Lower leg skin (tissue), 4 donors: ENCODE results near the gene OR13C8. TPM values are rescaled to one million over a fixed set of nuclear protein-coding genes. Genes with fewer than 3 reads are reported as not detected.
"Not testable (repeated sequence)": the region's sequence is repeated elsewhere in the genome, so short reads cannot be mapped to it uniquely, and the experiment has no call there.

Source experiments
- DNase-seq, 2 donors: peaks; one replicate each; pipeline ENCODE4 v3.0.0-alpha.2; 2019; ENCODE audit warnings: low spot score in 2 of 2
- H3K4me3 ChIP-seq: fragments of 200-600 bp; sonication (generic); 2 replicates; pipeline ENCODE4 v1.5.1; 2017; ENCODE audit warnings: mild to moderate bottlenecking, low read depth; ENCODE audit not compliant: poor library complexity, severe bottlenecking
- CTCF ChIP-seq, 3 donors: fragments of 450-650 bp; IDR thresholded peaks; one replicate each; pipeline ENCODE4 v1.5.1; 2016; ENCODE audit warnings: antibody characterized with exemption in 3 of 3, mild to moderate bottlenecking in 3 of 3, moderate library complexity in 2 of 3
- POLR2A ChIP-seq, 2 donors: fragments of 450-650 bp; IDR thresholded peaks; one replicate each; pipeline ENCODE4 v1.6.1; 2016 to 2017; ENCODE audit warnings: antibody characterized with exemption in 2 of 2, mild to moderate bottlenecking in 1 of 2, moderate library complexity in 1 of 2
- WGBS, 2 donors: methylation state at CpG; one replicate each; pipeline ENCODE4 v1.1.5; 2018; 5-methylcytosine and 5-hydroxymethylcytosine counted together
- intact Hi-C: fragments of 100-400 bp; cut with DNase I; formaldehyde crosslinking; loops from one replicate; pipeline ENCODE4 v1.15.0; 2023; ENCODE audit warnings: low total_unique reads
- total RNA-seq, 4 donors: library from RNA; depleted of rRNA; stranded (reverse); fragments of >200 nt; gene quantifications; one replicate each; pipeline ENCODE4 v1.1.0, GENCODE V29; 2016

OR13C8 gene
- total RNA-seq, 4 donors from 2014 or later, result not detected

DNA sequence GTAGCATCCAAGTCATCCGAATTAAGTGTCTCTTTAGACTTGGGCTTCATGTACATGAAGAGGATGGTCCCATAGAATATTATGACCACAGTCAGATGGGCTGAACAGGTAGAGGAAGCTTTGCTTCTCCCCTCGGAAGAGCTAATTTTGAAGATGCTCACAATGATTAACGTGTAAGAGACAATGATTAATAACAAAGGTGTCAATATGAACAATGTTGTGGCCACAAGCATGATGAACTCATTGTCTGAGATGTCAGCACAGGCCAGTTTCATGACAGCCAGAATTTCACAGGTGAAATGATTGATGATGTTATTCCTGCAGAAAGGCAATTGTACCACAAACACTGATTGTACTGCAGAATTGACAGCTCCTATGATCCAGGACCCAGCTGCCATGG lies 35.8 kb downstream of the OR13C8 start:
- TF ChIP-seq CTCF (IDR thresholded peaks at IDR 0.05) (no peak), POLR2A (IDR thresholded peaks at IDR 0.05) (no peak)
- 65 to 73% methylated on average over 3 of the region's 3 CpGs for WGBS, 2 donors
- H3K4me3 ChIP-seq, result no peak overlapping the region
- no peak for DNase-seq
- intact Hi-C loops, result no loop called here

- intact Hi-C loops, DNase-seq, H3K4me3 ChIP-seq: not testable (repeated sequence)
- WGBS, 2 donors, result 81 to 82% methylated on average over 1 of the region's 1 CpG
Measured at GRCh38 chr9:104605527-104605926, 36.6 kb downstream of the OR13C8 start, which contains the start of gene OR13C2. Gene OR13C2 (minus strand): TSS chr9:104605627. CDS start chr9:104605627, 0 bp downstream.

- no peak for TF ChIP-seq POLR2A (IDR thresholded peaks at IDR 0.05)
- no peak for TF ChIP-seq CTCF (IDR thresholded peaks at IDR 0.05)
- DNase-seq, result no peak
- intact Hi-C loops, result no loop called here
- 54 to 68% methylated on average over 2 of the region's 2 CpGs for WGBS, 2 donors
- no peak overlapping the region for H3K4me3 ChIP-seq
Measured at GRCh38 chr9:104606152-104606551, 37.2 kb downstream of the OR13C8 start.

DNA sequence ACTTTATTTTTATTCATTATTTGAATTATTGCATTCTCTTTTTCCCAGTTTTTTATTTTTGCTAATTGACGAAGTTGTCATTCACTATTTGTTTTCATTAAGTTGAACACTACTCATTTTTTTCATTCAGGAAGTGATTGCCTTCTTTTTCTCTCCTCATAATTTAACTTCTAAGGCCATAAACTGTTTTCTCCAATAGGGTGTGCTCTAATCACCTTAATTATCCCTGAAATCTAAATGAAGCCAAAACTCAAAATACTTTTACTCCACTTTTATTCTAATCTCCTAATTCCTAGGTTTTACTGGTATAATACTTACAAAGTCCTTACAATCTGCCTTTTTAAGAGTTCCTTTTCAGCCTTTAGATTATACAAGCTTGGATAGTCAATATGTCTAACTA lies 39.4 kb downstream of the OR13C8 start:
- intact Hi-C loops, result no loop called here
- 45 to 47% methylated on average over 1 of the region's 1 CpG for WGBS, 2 donors

GRCh38 chr9:104611213-104611612 lies 42.2 kb downstream of the OR13C8 start:
- DNase-seq, result no peak
- whole genome bisulfite sequencing, 2 donors, result 83 to 84% methylated on average over 2 of the region's 2 CpGs
- intact Hi-C loops, result no loop called here
- no peak overlapping the region for H3K4me3 ChIP-seq
- TF ChIP-seq POLR2A (IDR thresholded peaks at IDR 0.05) (no peak), CTCF (IDR thresholded peaks at IDR 0.05) (no peak)

More for the DNA sequence above, 39.4 kb downstream of the OR13C8 start:
- DNase-seq, result no peak
- no peak overlapping the region for H3K4me3 ChIP-seq
- no peak for TF ChIP-seq POLR2A (IDR thresholded peaks at IDR 0.05)
- no peak for TF ChIP-seq CTCF (IDR thresholded peaks at IDR 0.05)

DNA sequence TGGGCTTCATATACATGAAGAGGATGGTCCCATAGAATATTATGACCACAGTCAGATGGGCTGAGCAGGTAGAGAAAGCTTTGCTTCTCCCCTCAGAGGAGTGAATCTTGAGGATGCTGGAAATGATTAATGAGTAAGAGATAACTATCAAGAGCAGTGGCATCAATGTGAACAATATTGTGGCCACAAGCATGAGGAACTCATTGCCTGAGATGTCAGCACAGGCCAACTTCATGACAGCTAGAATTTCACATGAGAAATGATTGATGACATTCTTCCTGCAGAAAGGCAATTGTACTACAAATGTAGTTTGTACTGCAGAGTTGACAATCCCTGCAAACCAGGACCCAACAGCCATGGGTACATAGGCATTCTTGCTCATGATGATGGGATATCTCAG lies 48.5 kb downstream of the OR13C8 start:
- no peak for TF ChIP-seq CTCF (IDR thresholded peaks at IDR 0.05)
- no peak for TF ChIP-seq POLR2A (IDR thresholded peaks at IDR 0.05)
- no peak overlapping the region for H3K4me3 ChIP-seq
- intact Hi-C loops, result no loop called here
- no peak for DNase-seq
